ENCODE measurements around the gene MARK3.
A peak's percentile ranks its signal among the peaks of the same experiment; 100 is the strongest.

MARK3 gene

GRCh38 chr14:103362780-103363179 lies 22.4 kb upstream of the MARK3 start:
- DNase-seq (ENCODE audit: extremely low read depth in 1 of 2, low read depth in 1 of 2) = no peak

GRCh38 chr14:103366741-103367140 lies 18.5 kb upstream of the MARK3 start:
- DNase-seq (ENCODE audit: extremely low read depth in 1 of 2, low read depth in 1 of 2) = no peak

- DNase-seq (ENCODE audit: extremely low read depth in 1 of 2, low read depth in 1 of 2) = no peak
Observed at GRCh38 chr14:103367995-103368394, 17.2 kb upstream of the MARK3 start.

- DNase-seq (ENCODE audit: extremely low read depth in 1 of 2, low read depth in 1 of 2) = no peak
Observed at GRCh38 chr14:103370087-103370486, 15.1 kb upstream of the MARK3 start.

GRCh38 chr14:103372017-103372416 lies 13.2 kb upstream of the MARK3 start:
- no peak for DNase-seq (ENCODE audit: extremely low read depth in 1 of 2, low read depth in 1 of 2)

GRCh38 chr14:103372552-103373304 lies 12.5 kb upstream of the MARK3 start:
- DNase-seq (ENCODE audit: extremely low read depth in 1 of 2, low read depth in 1 of 2) = peak in 1 of 2 donors; percentile 43

GRCh38 chr14:103374121-103374520 lies 11.1 kb upstream of the MARK3 start:
- DNase-seq (ENCODE audit: extremely low read depth in 1 of 2, low read depth in 1 of 2) = no peak

- no peak for DNase-seq (ENCODE audit: extremely low read depth in 1 of 2, low read depth in 1 of 2)
Observed at GRCh38 chr14:103377522-103378037, 7.6 kb upstream of the MARK3 start.

- DNase-seq (ENCODE audit: extremely low read depth in 1 of 2, low read depth in 1 of 2) = no peak
Observed at GRCh38 chr14:103378038-103378854, 7.0 kb upstream of the MARK3 start.

- DNase-seq (ENCODE audit: extremely low read depth in 1 of 2, low read depth in 1 of 2) = no peak
Observed at GRCh38 chr14:103380719-103381377, 4.4 kb upstream of the MARK3 start.

GRCh38 chr14:103382376-103382775 lies 2.8 kb upstream of the MARK3 start:
- DNase-seq (ENCODE audit: extremely low read depth in 1 of 2, low read depth in 1 of 2) = no peak

GRCh38 chr14:103384450-103385151 lies 614 bp upstream of the MARK3 start:
- no peak for DNase-seq (ENCODE audit: extremely low read depth in 1 of 2, low read depth in 1 of 2)

- DNase-seq (ENCODE audit: extremely low read depth in 1 of 2, low read depth in 1 of 2) = peak; percentile 11 to 16
Observed at GRCh38 chr14:103385929-103386712, 906 bp downstream of the MARK3 start.

- DNase-seq (ENCODE audit: extremely low read depth in 1 of 2, low read depth in 1 of 2) = no peak
Observed at GRCh38 chr14:103386713-103387329, 1.6 kb downstream of the MARK3 start.

- no peak for DNase-seq (ENCODE audit: extremely low read depth in 1 of 2, low read depth in 1 of 2)
Observed at GRCh38 chr14:103388664-103389063, 3.4 kb downstream of the MARK3 start.

GRCh38 chr14:103390605-103391004 lies 5.4 kb downstream of the MARK3 start:
- no peak for DNase-seq (ENCODE audit: extremely low read depth in 1 of 2, low read depth in 1 of 2)

GRCh38 chr14:103391048-103391447 lies 5.8 kb downstream of the MARK3 start:
- DNase-seq (ENCODE audit: extremely low read depth in 1 of 2, low read depth in 1 of 2) = peak in 1 of 2 donors; percentile 10

- DNase-seq (ENCODE audit: extremely low read depth in 1 of 2, low read depth in 1 of 2) = no peak
Observed at GRCh38 chr14:103392106-103392505, 6.9 kb downstream of the MARK3 start.

- no peak for DNase-seq (ENCODE audit: extremely low read depth in 1 of 2, low read depth in 1 of 2)
Observed at GRCh38 chr14:103392572-103392971, 7.4 kb downstream of the MARK3 start.

- no peak for DNase-seq (ENCODE audit: extremely low read depth in 1 of 2, low read depth in 1 of 2)
Observed at GRCh38 chr14:103393070-103393469, 7.9 kb downstream of the MARK3 start.
